ENCODE measurements around the gene VPS16.

GRCh38 chr20:2807019-2807418 is 33.5 kb upstream of the VPS16 start:
- TF ChIP-seq EP300 (IDR thresholded peaks at IDR 0.05) = no peak
- no peak for TF ChIP-seq CTCF (IDR thresholded peaks at IDR 0.05)
- TF ChIP-seq POLR2AphosphoS5 (IDR thresholded peaks at IDR 0.05) = no peak
- TF ChIP-seq POLR2A (IDR thresholded peaks at IDR 0.05; ENCODE audit: low read depth) = no peak
